Right lobe of liver (tissue), 4 donors: ENCODE data around the gene FAXC.

Experiments used
- CTCF ChIP-seq, 4 donors: fragments of 200-600 bp in 3 of 4; fragments of 450-650 bp in 1 of 4; IDR thresholded peaks; one replicate each; pipeline versions ENCODE4 v1.5.1 to v1.8.0; 2016 to 2022; ENCODE audit warnings: antibody characterized with exemption in 4 of 4, mild to moderate bottlenecking in 2 of 4
- POLR2A ChIP-seq: fragments of 450-650 bp; IDR thresholded peaks from one replicate; pipeline ENCODE4 v1.6.1; 2017; ENCODE audit warnings: antibody characterized with exemption, mild to moderate bottlenecking
- donor health status: DM: no; HTN: no; CAD: no.
- donor health status: DM: no; HTN: no; CAD: no.
- donor health status: DM: no; HTN: yes; CAD: no.

- TF ChIP-seq CTCF (IDR thresholded peaks at IDR 0.05): no peak
- TF ChIP-seq POLR2A: no peak
Measured at GRCh38 chr6:99390896-99391295, 41.4 kb upstream of the FAXC start.
